Loucy (cell line): ENCODE results near the gene TPD52L3.

Experiments
- EZH2phosphoT487 ChIP-seq: fragments of 200-600 bp; IDR thresholded peaks from 2 replicates; pipeline ENCODE4 v1.6.1; 2018; ENCODE audit warnings: antibody characterized with exemption, mild to moderate bottlenecking, moderate library complexity, borderline replicate concordance
- TF ChIP-seq, protein P1 (sequence below): fragments of 200-600 bp; sonication (generic); conservative IDR thresholded peaks from 2 replicates; pipeline ENCODE4 v1.5.1; 2014; ENCODE audit warnings: mild to moderate bottlenecking, antibody characterized with exemption, low read length

DNA sequence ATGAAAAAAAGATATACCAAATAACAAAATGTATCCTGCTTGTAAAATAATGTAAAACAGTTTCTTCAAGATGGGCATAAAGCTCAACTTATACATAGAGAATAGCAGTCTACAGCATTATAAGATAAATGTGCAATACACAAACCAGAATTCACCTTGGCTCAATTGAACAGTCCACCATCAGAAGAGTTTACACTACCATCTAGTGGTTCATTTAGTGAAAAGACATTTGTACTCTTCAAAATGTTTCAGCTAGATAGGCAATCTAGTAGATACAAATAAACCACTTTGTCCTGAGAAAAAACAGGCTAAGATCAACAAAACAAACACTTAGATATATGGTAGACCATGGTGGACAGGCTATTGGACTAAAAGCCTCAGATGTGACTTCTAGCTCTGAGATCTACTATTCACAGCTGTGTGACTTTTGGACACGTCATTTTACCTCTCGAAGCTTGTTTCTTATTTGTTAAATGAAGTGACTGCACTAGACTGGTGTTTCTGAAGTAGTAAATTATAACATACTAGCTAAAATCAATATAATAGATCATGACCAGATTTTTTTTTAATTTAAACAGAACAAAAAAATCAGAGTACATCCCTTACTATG lies 22.1 kb upstream of the TPD52L3 start:
- TF ChIP-seq, protein P1, sequence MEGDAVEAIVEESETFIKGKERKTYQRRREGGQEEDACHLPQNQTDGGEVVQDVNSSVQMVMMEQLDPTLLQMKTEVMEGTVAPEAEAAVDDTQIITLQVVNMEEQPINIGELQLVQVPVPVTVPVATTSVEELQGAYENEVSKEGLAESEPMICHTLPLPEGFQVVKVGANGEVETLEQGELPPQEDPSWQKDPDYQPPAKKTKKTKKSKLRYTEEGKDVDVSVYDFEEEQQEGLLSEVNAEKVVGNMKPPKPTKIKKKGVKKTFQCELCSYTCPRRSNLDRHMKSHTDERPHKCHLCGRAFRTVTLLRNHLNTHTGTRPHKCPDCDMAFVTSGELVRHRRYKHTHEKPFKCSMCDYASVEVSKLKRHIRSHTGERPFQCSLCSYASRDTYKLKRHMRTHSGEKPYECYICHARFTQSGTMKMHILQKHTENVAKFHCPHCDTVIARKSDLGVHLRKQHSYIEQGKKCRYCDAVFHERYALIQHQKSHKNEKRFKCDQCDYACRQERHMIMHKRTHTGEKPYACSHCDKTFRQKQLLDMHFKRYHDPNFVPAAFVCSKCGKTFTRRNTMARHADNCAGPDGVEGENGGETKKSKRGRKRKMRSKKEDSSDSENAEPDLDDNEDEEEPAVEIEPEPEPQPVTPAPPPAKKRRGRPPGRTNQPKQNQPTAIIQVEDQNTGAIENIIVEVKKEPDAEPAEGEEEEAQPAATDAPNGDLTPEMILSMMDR, result peak; percentile 73
- no peak for TF ChIP-seq EZH2phosphoT487
